RKO (cell line): ENCODE measurements around the gene KRT82.
"Not testable (repeated sequence)": the region's sequence is repeated elsewhere in the genome, so short reads cannot be mapped to it uniquely, and the experiment has no call there.

Experiments used
- DNase-seq: peaks from one replicate; pipeline ENCODE4 v3.0.0-alpha.2; 2016; ENCODE audit warnings: low spot score

The KRT82 gene

DNA sequence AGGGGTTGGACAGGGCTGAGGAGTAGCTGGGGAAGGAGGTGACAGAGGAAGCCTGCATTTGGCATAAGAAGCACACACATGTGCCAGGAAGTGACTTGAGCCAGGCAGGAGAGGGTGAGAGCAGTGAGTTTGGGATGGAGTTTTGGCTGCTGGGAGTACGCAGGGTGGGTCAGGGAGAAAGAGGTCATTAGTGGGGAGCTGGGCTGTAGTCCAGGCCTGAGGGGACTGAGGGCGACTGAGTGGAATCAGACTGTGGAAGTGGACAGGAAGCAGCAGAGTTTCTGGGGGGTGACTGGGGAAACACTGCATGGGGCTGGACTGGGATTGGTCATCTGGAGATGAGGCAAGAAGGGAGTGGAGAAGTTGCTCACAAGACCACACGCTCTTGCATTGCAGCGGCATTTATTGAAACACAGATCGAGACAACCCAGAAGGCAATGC lies 46.5 kb downstream of the KRT82 start:
- no peak for DNase-seq

DNA sequence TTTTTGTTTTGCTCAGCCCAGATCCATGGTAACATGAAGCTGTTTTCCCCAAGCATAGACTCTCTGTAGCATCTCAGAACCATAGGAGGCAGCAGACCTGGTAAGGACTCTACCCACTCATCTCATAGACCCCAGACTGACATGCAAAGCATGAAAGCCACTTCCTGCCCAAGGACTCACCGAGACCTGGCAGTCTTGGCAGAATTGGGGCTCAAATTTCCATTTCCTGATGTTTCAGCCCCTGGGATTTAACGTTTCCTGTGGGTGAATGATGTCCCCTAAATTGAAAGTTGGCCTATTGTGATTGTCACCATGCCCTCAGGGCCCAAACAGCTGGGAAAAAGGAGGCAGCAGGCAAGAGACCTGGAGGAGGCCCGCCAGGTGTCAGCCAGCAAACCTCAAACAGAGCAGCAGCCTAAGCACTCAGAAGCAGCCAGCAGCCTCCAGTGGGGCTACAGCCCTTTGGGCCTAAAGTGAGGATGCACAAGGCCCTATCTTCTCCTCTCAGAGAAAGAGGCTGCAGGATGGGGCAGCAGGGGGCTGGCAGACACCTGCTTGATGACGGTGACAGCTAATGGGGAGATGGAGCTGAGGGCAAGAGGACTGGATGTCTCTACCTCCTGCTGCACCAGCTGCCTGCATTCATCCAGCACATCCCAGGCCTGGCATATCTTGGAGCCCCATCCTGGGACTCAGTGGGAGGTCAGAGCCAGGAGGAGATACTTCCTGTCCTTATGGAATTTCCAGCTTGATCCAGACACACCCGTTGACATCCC lies 47.4 kb downstream of the KRT82 start:
- no peak for DNase-seq

DNA sequence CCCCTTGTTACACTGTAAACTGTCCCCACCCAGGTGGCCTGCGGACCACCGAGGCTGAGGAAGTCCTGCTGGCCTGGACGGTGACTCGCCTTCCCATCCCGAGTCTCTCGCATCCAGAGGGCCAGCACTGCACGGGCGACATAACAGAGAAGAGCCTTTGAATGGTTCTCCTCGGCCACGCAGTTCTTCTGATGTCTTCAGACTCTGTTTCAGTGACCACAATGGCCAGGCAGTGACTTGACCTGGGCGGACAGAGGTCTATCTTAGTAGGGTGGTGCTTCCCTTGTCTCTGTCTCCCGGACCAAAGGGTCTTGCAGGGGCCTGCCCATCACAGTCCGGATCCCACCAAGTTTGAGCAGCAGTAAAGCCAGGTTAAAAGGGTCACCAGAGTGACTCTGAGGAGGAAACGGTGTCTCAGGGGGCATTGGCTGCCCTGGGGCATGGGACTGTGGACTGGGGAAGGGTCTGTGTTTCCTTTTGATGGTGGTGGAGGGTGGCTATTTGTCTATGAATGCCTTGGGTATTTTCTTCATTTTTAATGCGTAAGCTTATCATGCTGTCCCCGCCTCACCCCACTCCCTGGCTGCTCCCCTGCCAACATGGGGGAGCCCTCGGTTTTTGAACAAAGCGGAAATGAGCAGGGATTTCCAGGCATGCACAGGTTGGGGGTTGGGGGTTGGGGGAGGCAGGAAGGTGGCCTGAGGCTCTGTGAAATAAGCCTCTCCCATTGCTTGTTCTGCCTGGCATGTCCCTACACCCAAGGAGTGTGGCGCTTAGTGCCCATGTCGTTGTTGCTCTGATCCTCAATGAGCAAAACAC lies 49.2 kb downstream of the KRT82 start:
- no peak for DNase-seq

DNA sequence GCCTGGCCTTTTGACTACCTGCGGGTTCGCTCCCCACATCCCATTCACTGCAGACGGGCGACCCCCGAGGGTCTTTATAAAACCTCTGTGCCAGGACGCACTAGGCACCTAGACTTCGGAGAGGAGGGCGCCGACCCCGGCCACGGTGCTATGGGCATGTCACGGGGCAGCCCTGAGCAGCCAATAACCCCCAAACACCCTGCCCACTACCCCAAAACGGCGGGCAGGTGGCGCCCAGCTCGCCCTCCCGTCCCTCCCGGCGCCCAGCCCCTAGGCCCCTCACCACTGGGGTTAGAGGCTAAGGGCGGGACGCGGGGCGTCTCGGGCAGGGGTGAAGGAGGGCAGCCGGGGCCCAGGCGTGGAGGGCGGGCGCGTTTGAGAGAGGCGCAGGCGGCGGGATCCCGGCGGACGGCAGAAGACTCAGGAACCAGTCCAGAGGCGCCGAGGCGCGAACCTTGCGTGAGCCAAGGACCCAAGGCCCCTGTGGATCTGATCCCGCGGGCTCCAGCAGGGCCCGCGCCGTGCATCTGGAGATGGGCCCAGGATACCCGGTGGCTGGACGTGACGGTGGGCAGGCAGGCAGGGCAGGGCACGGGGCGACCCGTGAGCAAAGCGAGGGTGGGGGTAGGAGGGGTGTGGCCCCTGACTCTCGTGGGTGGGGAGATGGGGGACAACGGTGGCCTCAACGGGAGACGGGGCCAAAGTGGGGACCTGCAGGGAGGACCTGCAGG lies 49.9 kb downstream of the KRT82 start:
- DNase-seq, result no peak

DNA sequence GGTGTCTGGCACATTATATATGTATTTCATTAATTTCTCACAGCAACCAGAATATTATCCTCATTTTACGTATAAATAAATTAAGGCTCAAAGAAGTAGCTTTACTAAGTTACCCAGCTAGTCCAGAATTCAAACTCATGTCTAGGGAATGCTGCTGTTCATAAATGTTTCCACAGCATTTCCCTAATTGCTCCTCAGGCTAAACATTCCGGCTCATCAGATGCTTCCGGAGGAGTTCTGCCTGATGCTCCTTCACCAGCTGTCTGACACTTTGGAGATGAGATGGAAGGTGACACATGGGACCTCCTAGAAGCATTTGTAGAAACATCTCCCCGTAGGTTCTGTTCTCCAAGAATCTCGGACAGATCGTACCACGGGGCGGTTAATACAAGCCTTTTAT lies 51.0 kb downstream of the KRT82 start:
- DNase-seq, result no peak

DNA sequence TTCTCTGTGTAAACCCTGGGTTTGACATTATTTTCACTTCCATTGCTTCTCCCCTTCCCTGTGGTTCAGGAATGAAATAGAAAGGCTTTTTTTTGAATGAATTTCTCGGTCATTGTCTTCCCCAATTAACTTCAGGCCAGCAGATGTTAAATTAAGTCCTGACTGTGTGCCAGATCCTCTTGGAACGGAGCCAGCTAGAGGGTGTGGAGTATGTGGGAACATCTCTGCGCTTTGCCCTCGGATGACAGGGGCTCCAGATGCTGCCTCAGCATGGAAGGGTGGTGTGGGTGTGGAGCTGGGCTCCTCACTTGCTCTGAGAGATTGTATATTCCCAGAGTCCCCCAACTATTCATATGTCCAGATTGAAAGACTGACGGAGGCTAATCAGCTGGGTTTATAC lies 51.9 kb downstream of the KRT82 start:
- no peak for DNase-seq

DNA sequence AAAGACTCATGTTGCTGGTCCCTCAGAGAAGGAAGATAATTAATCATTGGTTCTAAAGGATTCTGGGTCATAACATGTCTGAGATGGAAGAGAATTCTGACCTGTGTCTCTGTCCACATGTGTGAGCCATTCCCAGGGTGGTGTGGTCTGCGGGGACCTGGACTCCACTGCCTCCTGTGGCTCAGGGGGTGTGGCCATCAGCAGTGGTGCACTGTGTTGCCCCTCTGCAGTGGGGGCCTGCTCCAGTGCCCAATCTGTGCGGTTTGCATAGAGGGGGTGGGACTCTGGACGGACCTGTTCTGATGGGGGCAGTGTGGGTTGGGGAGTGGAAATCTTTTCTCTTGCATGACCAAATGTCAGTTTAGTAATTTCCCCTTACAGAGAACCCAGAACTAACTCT lies 52.4 kb downstream of the KRT82 start:
- DNase-seq, result no peak

DNA sequence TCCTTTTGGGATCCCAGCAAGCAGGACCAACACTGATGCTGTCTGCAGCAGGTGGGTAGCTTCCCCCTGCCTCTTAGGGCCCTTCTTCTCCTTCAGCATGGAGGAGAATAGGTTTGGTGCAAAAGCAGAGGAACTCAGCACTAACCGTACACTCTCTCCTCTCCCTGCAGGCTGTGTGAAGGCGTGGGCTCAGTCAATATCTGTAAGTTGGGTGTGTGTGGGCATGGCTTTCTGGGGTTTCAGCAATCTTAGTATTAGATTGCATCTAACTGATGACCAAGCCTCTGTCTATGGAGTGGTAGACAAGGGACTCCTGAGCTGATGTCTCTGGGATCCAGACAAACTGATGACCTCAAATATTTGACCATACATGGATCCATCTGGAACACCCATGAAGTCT lies 53.2 kb downstream of the KRT82 start:
- no peak for DNase-seq

DNA sequence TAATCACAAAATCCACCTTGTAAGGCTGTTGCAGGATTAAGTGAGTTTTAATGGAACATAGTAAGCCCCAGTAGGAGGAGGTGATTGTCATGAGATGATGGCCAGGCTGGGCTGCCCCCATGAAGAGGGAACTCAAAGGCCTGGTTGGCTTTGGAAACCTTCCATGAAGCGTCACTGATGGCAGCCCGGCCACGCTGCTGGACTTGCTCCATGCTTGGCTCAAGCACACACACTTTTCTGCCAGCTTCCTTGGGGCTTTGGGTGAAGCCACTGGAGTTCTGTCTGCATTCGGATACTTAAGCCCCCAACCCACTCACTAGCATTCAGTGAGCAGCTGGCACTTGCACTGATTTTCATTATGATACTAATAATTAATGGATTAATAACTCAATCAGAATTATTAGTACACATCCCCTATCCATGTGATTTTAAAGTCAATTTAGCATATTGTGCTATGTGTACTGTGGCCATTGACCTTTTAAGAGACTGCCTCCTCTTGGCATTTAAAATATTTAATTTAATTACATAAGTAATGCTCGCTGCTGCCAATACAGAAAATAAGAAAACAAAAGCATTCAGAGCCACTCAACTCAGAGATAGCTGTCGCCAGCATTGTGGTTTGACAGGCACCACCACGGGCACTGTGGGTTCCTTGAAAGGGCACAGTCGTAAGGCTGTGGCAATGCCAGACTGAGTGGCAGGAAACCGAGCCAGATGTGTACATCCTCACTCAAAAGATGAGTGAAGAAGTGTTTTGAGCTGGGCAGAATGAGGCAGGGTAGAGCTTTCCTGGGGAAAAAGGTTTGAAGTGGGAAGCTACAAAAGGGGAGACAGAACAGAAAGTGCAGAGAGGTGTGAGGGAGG lies 54.7 kb downstream of the KRT82 start:
- no peak for DNase-seq

DNA sequence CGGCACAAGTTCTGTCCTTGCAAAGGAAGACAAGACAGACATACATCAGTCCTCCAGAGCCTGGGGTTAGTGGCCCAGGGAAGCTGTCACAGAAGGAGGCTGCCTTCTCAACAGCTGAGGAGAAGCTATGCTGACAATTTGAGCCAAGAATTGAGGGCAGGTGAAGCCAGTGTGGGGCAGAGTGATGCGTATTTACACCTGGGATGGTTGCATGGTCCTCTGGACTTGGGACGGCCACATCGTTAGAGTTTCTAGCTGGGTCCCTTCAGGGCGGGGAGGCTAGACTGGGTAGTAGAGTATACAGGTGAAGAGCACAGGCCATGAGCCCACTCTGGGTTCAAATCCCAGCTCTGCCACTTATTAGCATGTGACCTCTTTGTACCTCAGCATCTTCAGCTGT lies 55.3 kb downstream of the KRT82 start:
- DNase-seq, result no peak

DNA sequence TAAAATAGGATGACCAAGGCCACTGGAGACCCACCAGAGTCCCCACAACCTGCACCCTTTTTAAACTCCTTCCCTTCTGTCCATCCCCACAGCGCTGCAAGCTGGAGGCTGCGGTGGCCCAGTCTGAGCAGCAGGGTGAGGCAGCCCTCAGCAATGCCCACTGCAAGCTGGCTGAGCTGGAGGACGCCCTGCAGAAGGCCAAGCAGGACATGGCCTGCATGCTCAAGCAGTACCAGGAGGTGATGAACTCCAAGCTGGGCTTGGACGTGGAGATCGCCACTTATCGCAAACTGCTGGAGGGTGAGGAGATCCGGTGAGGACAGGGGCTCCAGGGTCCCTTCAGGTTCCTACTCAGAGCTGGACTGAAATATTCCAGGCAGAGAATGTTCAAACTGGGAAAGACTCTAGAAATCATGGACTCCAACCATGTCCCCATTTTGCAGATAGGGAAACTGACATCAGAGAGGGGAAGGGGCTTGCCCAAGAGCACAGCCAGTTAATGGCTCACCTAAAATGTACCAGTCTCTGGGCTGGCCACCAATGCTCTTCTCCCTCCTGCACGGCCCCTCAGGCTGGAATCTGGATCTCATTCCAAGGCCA lies 56.0 kb downstream of the KRT82 start:
- DNase-seq, result no peak

DNA sequence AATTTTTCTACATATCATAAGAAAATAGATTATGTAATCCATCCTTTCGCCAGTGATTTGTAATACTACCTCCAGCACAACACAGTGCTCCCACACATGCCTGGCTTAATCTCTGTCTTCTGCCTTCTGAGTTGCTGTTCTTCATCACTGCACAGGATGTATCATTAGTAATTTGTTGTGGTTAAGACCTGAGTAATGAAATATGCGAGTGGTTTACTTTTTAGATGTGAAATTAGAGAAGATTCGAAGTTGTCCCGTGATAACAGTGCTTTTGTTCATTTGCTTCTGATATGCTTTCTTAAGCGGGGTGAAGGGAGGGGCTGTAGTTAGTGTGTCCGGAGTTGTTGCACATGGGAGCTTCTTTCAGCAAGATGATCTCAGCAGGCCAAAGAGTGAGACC lies 56.9 kb downstream of the KRT82 start:
- DNase-seq, result no peak

DNA sequence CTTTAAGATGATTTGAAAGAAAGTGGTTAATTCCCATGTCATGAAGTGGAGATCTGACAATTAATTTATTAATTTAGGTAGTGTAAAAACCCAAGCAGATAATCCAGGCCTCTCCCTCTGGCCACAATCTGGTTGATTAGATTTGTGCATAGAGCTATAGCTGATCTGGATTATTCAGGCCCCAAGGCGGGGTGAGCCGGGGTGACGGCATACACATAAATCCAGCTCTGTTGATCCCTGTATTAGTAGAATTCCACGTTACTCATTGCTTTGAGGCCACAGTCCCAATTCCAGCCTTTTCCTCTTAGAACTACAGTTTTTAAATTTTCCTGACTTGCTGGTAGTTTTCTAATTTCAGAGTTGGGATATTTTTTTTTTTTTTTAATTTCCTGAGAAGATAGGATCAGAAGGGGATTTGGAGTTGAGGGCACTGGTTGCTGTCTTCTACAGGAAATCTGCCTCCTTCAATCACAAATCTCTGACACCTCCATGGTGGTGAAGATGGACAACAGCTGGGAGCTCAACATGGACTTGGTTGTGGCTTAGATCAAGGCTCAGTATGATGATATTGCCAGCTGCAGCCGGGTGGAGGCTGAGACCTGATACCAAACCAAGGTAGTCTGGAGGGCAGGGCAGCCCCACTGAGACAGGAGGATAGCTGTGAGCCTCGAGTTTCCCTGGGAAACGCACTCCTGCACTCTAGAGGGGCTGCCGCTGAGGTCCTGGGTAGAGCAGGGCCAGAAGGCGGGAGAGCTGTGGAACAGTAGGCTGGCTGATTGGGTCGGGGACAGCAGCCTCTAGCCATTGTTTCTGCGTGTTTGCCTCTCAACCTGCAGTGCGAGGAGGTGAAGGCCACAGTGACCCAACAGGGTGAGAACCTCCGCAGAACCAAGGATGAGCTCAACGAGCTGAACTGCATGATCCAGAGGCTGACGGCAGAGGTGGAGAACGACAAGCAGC lies 58.3 kb downstream of the KRT82 start:
- DNase-seq, result no peak

DNA sequence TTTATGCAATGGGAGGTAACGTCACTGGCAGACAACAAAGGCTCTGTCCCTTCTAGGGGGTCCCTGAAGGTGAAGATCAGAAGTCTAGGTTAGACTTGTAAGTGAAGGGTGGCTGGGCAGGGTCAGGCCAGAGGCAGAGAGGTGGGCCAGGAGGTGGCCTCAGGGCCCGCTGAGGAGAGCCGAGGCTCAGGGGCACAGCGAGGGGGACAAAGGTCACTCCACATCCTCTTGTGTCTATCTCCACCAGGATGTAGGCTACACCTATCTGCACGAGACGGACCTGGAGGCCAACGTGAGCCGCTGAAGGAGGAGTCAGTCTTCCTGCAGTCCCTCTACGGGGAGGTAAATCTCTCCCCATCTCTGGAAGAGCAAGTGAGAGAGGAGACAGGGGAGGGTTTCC lies 59.1 kb downstream of the KRT82 start:
- DNase-seq, result no peak

DNA sequence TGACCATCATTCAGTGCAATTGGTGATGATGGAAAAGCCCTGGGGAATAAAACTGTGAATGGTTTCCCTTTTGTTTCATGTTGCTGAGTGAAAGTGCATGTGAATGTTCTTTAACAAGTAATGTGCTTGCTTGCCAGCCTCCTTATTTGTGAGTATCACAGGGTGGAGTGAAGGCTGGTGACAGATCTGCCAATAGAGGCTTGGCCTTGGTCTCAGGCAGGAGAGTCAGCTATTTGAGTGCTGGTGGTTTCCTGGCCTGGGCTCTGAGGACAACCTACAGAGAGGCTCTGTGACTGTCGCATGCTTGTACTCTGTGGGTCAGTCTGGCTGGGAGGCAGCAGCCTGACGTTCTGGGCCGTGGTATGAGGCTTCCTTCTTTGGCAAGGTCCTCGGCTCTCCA lies 59.5 kb downstream of the KRT82 start:
- no peak for DNase-seq

DNA sequence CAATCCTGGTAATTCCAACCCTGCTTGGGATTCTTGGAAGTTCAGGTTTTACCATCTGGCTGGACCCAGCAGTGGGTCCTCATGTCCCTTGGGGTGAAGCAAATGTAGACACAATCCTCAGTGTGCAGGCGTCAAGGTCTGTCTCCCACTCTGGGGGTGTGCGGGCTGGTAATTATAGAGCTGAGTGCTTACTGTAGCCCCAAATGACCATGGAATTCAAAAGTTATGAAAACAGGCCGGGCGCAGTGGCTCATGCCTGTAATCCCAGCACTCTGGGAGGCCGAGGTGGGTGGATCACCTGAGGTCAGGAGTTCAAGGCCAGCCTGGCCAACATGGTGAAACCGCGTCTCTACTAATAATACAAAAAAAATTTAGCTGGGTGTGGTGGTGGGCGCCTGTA lies 61.1 kb downstream of the KRT82 start:
- DNase-seq, result not testable (repeated sequence)

DNA sequence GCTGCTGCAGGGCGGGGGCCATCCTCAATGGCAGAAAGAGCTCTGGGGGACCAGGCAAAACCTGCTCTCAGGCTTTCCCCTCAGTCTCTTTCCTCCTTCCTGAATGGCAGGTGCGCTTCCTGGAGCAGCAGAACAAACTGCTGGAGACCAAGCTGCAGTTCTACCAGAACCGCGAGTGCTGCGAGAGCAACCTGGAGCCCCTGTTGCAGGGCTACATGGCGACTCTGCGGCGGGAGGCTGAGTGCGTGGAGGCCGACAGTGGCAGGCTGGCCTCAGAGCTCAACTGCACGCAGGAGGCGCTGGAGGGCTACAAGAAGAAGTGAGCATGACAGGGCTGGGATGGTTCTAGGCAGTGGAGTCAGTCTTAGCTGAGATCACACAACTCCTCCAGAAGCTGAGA lies 62.0 kb downstream of the KRT82 start:
- no peak for DNase-seq
